Right lobe of liver (tissue), 6 donors: ENCODE measurements around the gene FASTK. TPM values are rescaled to one million over a fixed set of nuclear protein-coding genes. Genes with fewer than 3 reads are reported as not detected.

ENCODE experiments used
- ATAC-seq, 4 donors: fragments of 200-7000 bp; cut with Tn5 transposase; one replicate each; pipeline ENCODE4 v1.9.1; 2020; ENCODE audit warnings: mild to moderate bottlenecking in 4 of 4, moderate library complexity in 4 of 4
- DNase-seq, 3 donors: peaks; one replicate each; pipeline ENCODE4 v3.0.0-alpha.2; 2020
- H3K27ac ChIP-seq, 3 donors: fragments of 200-600 bp; one replicate each; pipeline ENCODE4 v1.8.0; 2022
- H3K27me3 ChIP-seq, 2 donors: fragments of 200-600 bp; one replicate each; pipeline ENCODE4 v1.8.0; 2022
- H3K36me3 ChIP-seq, 4 donors: fragments of 200-600 bp; sonication (generic) in 1 of 4; one replicate each; pipeline versions ENCODE4 v1.5.1 to v1.8.0; 2017 to 2022; ENCODE audit warnings: control low read depth in 1 of 4
- H3K4me1 ChIP-seq, 4 donors: fragments of 200-600 bp; sonication (generic) in 1 of 4; one replicate each; pipeline versions ENCODE4 v1.5.1 to v1.8.0; 2017 to 2022; ENCODE audit warnings: control low read depth in 1 of 4
- H3K4me3 ChIP-seq, 3 donors: fragments of 200-600 bp; one replicate each; pipeline ENCODE4 v1.8.0; 2022
- H3K9me3 ChIP-seq, 4 donors: fragments of 200-600 bp; sonication (generic) in 1 of 4; one replicate each; pipeline versions ENCODE4 v1.5.1 to v1.8.0; 2017 to 2022; ENCODE audit warnings: control low read depth in 1 of 4
- POLR2A ChIP-seq: fragments of 450-650 bp; IDR thresholded peaks from one replicate; pipeline ENCODE4 v1.6.1; 2017; ENCODE audit warnings: antibody characterized with exemption, mild to moderate bottlenecking
- WGBS: methylation state at CpG from one replicate; pipeline ENCODE4 v1.1.6; 2018; ENCODE audit warnings: low coverage, low lambda C conversion rate; ENCODE audit not compliant: insufficient coverage; ENCODE audit errors: missing lambda C conversion rate; 5-methylcytosine and 5-hydroxymethylcytosine counted together
- intact Hi-C, 2 donors: fragments of 100-400 bp; cut with DNase I; formaldehyde crosslinking; loops; one replicate each; pipeline versions ENCODE4 v1.11.2 to v1.14.1; 2022
- total RNA-seq, 6 experiments: library from RNA; depleted of rRNA in 2 of 6; stranded (reverse); fragments of >200 nt in 2 of 6; fragmentation: NEBNext Ultra II Directional in 3 of 6; extraction: Animal tissue kit (Norgen Biotek cat#: 25700) in 3 of 6; gene quantifications; one replicate each; pipeline versions ENCODE4 v1.1.0 to v1.2.4, GENCODE V29; 2016 to 2023
- TF ChIP-seq, protein P1 (sequence below), 4 donors: fragments of 200-600 bp in 3 of 4; fragments of 450-650 bp in 1 of 4; IDR thresholded peaks; one replicate each; pipeline versions ENCODE4 v1.5.1 to v1.8.0; 2016 to 2022; ENCODE audit warnings: antibody characterized with exemption in 4 of 4, mild to moderate bottlenecking in 2 of 4
- donor health status: DM: no; HTN: yes; CAD: no.
- donor health status: DM: no; HTN: no; CAD: no.
- donor health status: DM: no; HTN: no; CAD: no.
- donor health status: DM: no; HTN: yes; CAD: no.
- donor health status: DM: no; HTN: yes; CAD: no.

Gene FASTK
- total RNA-seq, 6 experiments from 2014 or later = 33.4 to 48.8 (median 43.9) TPM

GRCh38 chr7:151123158-151123821 lies 42.7 kb upstream of the FASTK start:
- intact Hi-C loops = loop anchor here in 1 of 2 donors (10.0 kb wide), 1 partner anchor 52 kb away; no protein-coding TSS in a partner anchor
- peaks cover 0 to 40% (median 12%) of the 10 kb centered on the region in 4 donors for H3K36me3 ChIP-seq
- no peaks in the 10 kb centered on the region for H3K27me3 ChIP-seq
- ATAC-seq (peak in 2 of 4 donors; percentile 1 to 5), DNase-seq (no peak)
- H3K4me1 ChIP-seq = no peaks in the 10 kb centered on the region
- H3K27ac ChIP-seq = no peak overlapping the region
- TF ChIP-seq POLR2A = no peak
- TF ChIP-seq, protein P1, sequence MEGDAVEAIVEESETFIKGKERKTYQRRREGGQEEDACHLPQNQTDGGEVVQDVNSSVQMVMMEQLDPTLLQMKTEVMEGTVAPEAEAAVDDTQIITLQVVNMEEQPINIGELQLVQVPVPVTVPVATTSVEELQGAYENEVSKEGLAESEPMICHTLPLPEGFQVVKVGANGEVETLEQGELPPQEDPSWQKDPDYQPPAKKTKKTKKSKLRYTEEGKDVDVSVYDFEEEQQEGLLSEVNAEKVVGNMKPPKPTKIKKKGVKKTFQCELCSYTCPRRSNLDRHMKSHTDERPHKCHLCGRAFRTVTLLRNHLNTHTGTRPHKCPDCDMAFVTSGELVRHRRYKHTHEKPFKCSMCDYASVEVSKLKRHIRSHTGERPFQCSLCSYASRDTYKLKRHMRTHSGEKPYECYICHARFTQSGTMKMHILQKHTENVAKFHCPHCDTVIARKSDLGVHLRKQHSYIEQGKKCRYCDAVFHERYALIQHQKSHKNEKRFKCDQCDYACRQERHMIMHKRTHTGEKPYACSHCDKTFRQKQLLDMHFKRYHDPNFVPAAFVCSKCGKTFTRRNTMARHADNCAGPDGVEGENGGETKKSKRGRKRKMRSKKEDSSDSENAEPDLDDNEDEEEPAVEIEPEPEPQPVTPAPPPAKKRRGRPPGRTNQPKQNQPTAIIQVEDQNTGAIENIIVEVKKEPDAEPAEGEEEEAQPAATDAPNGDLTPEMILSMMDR (IDR thresholded peaks at IDR 0.05) = no peak
- H3K4me3 ChIP-seq = no peak overlapping the region
- no peaks in the 10 kb centered on the region for H3K9me3 ChIP-seq
- WGBS = 92% methylated on average over 15 of the region's 50 CpGs

- WGBS = no CpG with 5 or more reads among the region's 29 CpGs
- TF ChIP-seq, protein P1 (IDR thresholded peaks at IDR 0.05) = no peak
- no peak for TF ChIP-seq POLR2A
- intact Hi-C loops = loop anchor here in 1 of 2 donors (10.0 kb wide), 1 partner anchor 52 kb away; no protein-coding TSS in a partner anchor
Measured at GRCh38 chr7:151122796-151123157, 42.2 kb upstream of the FASTK start.

DNA sequence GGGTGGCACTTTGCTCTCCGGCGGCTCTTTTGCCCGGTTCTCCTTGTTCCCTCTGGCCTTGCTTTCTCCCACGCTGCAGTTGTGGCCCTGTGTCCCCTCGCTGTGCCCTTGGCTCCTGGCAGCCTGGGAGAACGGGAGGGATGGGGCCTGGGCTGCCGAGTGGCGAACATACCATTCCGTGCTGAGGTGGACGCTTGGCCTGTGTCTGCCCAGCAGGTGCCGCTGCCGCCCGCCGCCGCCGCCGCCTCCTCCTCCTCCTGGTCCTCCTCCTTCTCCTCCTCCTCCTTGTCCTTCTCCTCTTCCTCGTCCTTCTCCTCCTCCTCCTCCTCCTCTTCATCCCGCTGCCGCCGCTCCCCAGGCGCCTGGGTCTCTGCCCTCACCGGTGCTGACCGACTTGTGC lies 41.7 kb upstream of the FASTK start:
- no peak for DNase-seq
- H3K9me3 ChIP-seq = no peaks in the 10 kb centered on the region
- no peaks in the 10 kb centered on the region for H3K4me1 ChIP-seq
- H3K27ac ChIP-seq = no peak overlapping the region
- no peak for ATAC-seq
- H3K4me3 ChIP-seq = no peak overlapping the region
- WGBS = 96% methylated on average over 13 of the region's 24 CpGs
- no peaks in the 10 kb centered on the region for H3K27me3 ChIP-seq
- intact Hi-C loops = loop anchor here in 1 of 2 donors (10.0 kb wide), 1 partner anchor 53 kb away; no protein-coding TSS in a partner anchor
- peaks cover 0 to 42% (median 10%) of the 10 kb centered on the region in 4 donors for H3K36me3 ChIP-seq
- TF ChIP-seq POLR2A = no peak
- TF ChIP-seq, protein P1 (IDR thresholded peaks at IDR 0.05) = no peak

More at GRCh38 chr7:151122796-151123157, 42.2 kb upstream of the FASTK start:
- Histone ChIP-seq H3K27ac (no peak overlapping the region), H3K9me3 (no peaks in the 10 kb centered on the region), H3K4me3 (no peak overlapping the region), H3K4me1 (no peaks in the 10 kb centered on the region), H3K36me3 (peaks cover 0 to 42% (median 12%) of the 10 kb centered on the region in 4 donors), H3K27me3 (no peaks in the 10 kb centered on the region)
- DNase-seq (no peak), ATAC-seq (no peak)

DNA sequence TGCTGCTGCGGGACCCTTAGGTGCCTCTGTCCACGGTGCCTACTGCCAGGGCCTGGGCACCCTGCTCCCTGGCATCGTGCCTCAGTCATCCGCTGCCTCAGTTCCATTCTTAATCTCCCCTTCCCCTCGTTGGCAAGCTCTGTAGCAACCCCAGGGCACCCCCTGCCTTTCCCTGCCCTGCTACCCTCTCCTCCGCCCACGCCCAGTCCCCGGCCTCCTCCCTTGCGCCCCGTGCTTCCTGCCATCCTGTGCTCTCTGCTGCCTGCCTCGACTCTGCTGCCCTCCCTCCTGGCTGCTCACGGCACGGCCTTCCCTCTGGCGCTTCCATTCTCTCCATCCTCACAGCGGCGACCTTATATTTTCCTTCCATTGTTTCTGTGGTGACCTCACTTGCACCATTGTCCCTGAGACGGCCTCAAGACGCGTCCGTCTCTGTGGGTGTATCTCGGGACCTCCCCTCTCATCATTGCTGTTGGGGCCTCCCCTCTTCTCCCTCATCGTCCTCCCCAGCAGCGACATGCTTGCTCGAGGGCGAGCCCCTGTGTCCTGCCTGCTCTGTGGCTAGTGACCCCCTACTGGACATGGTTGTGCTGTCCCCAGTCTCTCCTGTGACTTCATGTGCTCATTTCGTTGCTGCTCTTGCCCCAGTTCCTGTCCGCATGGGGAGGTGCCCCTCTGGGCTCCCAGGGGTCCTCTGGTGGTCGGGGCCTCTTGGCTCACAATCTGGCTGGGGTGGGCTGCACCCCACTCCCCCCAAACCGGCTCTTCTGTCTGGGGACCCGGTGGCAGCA lies 41.0 kb upstream of the FASTK start:
- Histone ChIP-seq H3K27me3 (no peaks in the 10 kb centered on the region), H3K4me1 (no peaks in the 10 kb centered on the region), H3K36me3 (peaks cover 0 to 42% (median 11%) of the 10 kb centered on the region in 4 donors), H3K9me3 (no peaks in the 10 kb centered on the region), H3K27ac (no peak overlapping the region), H3K4me3 (no peak overlapping the region)
- intact Hi-C loops = loop anchor here in 1 of 2 donors (10.0 kb wide), 1 partner anchor 53 kb away; no protein-coding TSS in a partner anchor
- DNase-seq = no peak
- 72% methylated on average over 23 of the region's 30 CpGs for WGBS
- no peak for ATAC-seq
- TF ChIP-seq, protein P1 (IDR thresholded peaks at IDR 0.05) = no peak
- no peak for TF ChIP-seq POLR2A
